Duodenal mucosa (tissue), 2 donors: ENCODE results near the gene RUNDC3A.
"Not testable (repeated sequence)": the region's sequence is repeated elsewhere in the genome, so short reads cannot be mapped to it uniquely, and the experiment has no call there.

Experiments
- H3K27ac ChIP-seq: one replicate; pipeline ENCODE4 v1.7.0; 2013; ENCODE audit warnings: low read depth, low read length
- H3K27me3 ChIP-seq, 2 donors: one replicate each; pipeline ENCODE4 v1.7.0; 2013; ENCODE audit warnings: low read length in 2 of 2, control low read depth in 1 of 2; ENCODE audit not compliant: insufficient read depth in 2 of 2, control insufficient read depth in 1 of 2
- H3K36me3 ChIP-seq, 2 donors: one replicate each; pipeline ENCODE4 v1.7.0; 2013; ENCODE audit warnings: low read length in 2 of 2, control low read depth in 1 of 2; ENCODE audit not compliant: insufficient read depth in 2 of 2, control insufficient read depth in 1 of 2
- H3K4me1 ChIP-seq, 2 donors: one replicate each; pipeline ENCODE4 v1.7.0; 2013; ENCODE audit warnings: low read length in 2 of 2, control low read depth in 1 of 2; ENCODE audit not compliant: insufficient read depth in 2 of 2, control insufficient read depth in 1 of 2
- H3K4me3 ChIP-seq, 2 donors: one replicate each; pipeline ENCODE4 v1.7.0; 2013; ENCODE audit warnings: low read length in 2 of 2, low read depth in 1 of 2
- H3K9ac ChIP-seq, 2 donors: one replicate each; pipeline ENCODE4 v1.7.0; 2013; ENCODE audit warnings: low read length in 2 of 2, low read depth in 1 of 2
- H3K9me3 ChIP-seq, 2 donors: one replicate each; pipeline ENCODE4 v1.7.0; 2013; ENCODE audit warnings: low read length in 2 of 2, control low read depth in 1 of 2; ENCODE audit not compliant: control insufficient read depth in 1 of 2

RUNDC3A gene

DNA sequence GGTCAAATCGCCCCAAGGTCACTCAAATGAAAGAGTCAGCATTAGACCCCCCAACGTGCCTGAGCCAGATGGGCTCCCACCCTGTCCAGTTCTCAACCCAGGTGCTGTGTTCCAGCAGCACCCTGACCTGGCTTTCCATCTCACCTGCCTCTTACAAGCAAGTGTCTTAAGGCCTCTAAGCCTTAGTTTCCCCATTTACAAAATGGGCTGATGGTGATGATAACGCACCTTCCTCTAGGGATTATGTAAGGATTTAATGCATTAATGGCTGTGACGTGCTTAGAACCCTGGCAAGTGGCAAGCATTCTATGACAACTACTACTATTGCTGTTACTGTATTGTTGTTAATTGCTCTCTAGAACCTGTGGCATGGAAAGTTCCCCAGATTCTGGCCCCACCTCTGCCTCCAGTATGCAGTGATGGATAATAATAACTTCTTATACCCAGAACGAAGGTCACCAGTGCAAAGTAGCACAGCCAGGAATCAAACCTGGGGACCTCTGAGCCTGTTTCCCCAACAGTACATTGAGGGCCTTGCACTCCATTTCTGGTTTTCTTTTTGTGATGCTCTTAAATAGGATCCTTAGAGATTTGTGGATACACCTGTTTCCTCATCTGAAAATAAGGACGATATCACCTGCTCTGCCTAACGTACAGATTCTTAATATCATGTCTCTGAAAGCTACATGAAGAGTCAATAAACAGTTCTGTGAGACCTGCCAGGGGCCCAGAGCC, 19.5 kb downstream of the RUNDC3A start:
- Histone ChIP-seq H3K4me3 (no peak overlapping the region), H3K36me3 (no peaks in the 10 kb centered on the region), H3K9me3 (no peaks in the 10 kb centered on the region), H3K4me1 (peaks cover 7 to 11% of the 10 kb centered on the region in 2 donors), H3K27ac (no peak overlapping the region), H3K9ac (no peak overlapping the region), H3K27me3 (no peaks in the 10 kb centered on the region)

DNA sequence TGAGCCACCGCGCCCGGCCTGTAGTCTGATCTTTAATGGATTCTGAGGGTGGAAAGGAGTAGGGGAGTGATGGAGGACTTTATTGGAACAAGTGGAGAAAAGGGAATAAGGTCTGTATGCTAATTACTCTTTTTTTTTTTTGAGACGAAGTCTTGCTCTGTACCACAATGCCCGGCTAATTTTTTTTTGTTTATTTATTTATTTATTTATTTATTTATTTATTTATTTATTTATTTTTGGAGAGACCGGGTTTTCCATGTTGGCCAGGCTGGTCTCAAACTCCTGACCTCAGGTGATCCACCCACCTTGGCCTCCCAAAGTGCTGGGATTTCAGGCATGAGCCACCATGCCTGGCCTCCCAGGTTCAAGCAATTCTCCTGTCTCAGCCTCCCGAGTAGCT, 21.1 kb downstream of the RUNDC3A start:
- not testable (repeated sequence) for H3K9ac ChIP-seq, H3K9me3 ChIP-seq

DNA sequence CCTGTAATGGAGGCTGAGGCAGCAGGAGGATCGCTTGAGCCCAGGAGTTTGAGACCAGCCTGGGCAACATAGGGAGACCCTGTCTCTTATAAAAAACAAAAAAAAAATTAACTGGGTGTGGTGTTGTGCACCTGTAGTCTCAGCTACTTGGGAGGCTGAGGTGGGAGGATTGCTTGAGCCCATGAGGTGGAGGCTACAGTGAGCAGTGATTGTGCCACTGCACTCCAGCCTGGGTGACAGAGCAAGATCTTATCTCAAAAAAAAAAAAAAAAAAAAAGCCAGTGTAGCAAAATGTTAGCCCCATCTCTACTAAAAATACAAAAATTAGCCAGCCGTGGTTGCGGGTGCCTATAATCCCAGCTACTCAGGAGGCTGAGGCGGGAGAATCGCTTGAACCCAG, 21.9 kb downstream of the RUNDC3A start:
- H3K9me3 ChIP-seq, H3K9ac ChIP-seq, H3K4me1 ChIP-seq, H3K27me3 ChIP-seq, H3K4me3 ChIP-seq, H3K36me3 ChIP-seq, H3K27ac ChIP-seq: not testable (repeated sequence)

More for the DNA sequence above, 21.1 kb downstream of the RUNDC3A start:
- H3K4me1 ChIP-seq, H3K27ac ChIP-seq, H3K36me3 ChIP-seq, H3K27me3 ChIP-seq, H3K4me3 ChIP-seq: not testable (repeated sequence)

DNA sequence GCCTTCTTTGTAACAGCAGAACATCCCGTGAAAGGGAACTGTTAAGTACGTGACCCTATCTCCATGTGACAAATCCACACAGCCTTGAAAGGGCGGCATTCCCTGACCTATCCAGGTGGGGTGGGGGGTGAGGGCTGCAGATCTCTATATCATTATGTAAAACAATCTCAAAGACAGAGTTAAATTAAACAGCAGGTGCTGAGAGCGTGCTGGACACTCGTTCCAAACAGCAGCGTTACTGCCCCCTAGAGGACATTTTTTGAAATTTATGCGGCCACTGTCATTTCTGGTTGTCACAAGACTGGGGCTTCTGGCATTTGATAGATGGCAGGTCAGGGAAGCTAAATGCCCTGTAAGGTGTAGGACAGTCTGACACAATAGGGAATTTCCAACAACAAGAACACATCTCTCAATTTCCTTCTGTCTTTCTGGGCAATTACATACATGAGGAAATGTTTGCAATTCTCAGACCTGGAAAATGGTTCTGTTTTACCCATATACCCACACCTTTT, 22.9 kb downstream of the RUNDC3A start:
- Histone ChIP-seq H3K9me3 (no peaks in the 10 kb centered on the region), H3K27ac (no peak overlapping the region), H3K9ac (no peak overlapping the region), H3K27me3 (no peaks in the 10 kb centered on the region), H3K4me1 (peaks cover 0 to 3% of the 10 kb centered on the region in 2 donors), H3K36me3 (no peaks in the 10 kb centered on the region), H3K4me3 (no peak overlapping the region)

DNA sequence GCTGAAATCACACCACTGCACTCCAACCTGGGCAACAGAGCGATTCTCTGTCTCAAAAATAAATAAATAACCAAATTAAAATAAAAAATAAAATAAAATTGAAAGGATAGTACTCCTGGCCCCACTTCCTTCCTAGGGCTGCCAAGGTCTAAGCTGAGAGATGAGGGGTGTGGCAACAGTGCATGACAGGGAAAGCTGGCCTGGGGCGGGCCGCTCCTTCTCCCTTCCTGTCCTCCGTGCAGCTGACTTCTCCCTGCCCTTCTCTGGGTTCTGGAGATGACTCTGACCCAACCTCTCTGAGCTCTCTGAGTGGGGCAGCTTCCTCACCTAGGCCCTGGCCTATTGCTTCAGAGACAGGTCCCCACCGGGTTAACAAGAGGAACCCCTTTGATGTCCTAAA, 25.0 kb downstream of the RUNDC3A start:
- no peaks in the 10 kb centered on the region for H3K9me3 ChIP-seq
- H3K27ac ChIP-seq = no peak overlapping the region
- peaks cover 0 to 3% of the 10 kb centered on the region in 2 donors for H3K4me1 ChIP-seq
- H3K4me3 ChIP-seq = no peak overlapping the region
- no peak overlapping the region for H3K9ac ChIP-seq
- H3K27me3 ChIP-seq = no peaks in the 10 kb centered on the region
- H3K36me3 ChIP-seq = no peaks in the 10 kb centered on the region

DNA sequence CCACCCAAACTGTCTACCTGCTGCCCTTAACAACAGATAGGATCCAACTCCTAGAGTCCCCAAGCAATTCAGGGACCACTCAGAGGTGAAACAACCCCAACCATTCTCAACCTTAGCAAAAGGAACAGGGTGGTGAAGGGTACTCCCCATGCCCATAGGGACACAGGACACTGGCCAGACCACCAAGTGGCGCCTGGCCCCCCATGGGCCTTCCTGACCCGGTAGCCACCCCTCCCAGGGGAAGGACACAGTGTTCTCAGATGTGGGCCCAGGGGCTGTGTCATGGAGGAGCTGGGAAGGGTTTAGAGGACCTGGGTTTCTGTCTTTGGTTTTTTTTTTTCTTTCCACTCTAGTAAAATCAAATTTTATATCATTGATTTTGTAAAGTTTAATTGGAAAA, 25.9 kb downstream of the RUNDC3A start:
- H3K36me3 ChIP-seq = no peaks in the 10 kb centered on the region
- no peak overlapping the region for H3K4me3 ChIP-seq
- no peaks in the 10 kb centered on the region for H3K9me3 ChIP-seq
- no peak overlapping the region for H3K9ac ChIP-seq
- no peaks in the 10 kb centered on the region for H3K27me3 ChIP-seq
- H3K4me1 ChIP-seq = peaks cover 0 to 3% of the 10 kb centered on the region in 2 donors
- H3K27ac ChIP-seq = no peak overlapping the region

DNA sequence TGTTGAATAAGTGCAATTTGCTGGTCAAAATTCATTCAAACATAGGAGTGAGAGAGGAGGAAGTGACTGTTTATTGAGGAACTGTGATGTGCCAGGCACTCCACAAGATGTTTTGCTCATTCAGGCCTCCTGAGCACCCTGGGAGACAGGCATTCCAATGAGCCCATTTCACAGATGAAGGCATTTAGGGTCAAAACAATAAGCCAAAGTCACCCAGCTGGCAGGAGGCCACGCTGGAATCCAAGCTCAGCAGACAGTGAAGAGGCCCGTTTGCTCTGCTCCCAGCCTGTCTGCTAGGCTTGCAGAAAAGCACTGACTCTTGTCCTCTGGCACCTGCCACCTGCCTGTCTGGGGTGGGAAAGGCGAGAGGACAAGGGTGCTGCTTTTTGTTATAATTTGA, 26.3 kb downstream of the RUNDC3A start:
- H3K4me1 ChIP-seq = peaks cover 0 to 3% of the 10 kb centered on the region in 2 donors
- no peak overlapping the region for H3K9ac ChIP-seq
- no peaks in the 10 kb centered on the region for H3K36me3 ChIP-seq
- no peaks in the 10 kb centered on the region for H3K9me3 ChIP-seq
- no peak overlapping the region for H3K4me3 ChIP-seq
- no peaks in the 10 kb centered on the region for H3K27me3 ChIP-seq
- H3K27ac ChIP-seq = no peak overlapping the region

DNA sequence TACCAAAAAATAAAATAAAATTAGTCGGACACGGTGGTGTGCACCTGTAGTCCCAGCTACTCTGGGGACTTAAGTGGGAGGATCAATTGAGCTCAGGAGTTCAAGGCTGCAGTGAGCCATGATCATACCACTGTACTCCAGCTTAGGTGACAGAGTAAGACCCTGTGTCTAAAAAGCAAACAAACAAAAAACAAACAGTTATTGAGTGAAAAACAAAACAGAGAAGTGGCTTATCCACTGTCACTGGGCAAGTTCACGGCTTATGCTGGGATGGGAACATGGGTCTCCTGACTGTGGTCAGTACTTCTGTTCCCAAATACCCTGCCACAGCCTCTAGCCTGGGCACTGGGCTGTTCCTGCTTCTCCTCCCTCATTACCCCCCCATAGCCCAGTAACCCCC, 27.2 kb downstream of the RUNDC3A start:
- H3K36me3 ChIP-seq = no peaks in the 10 kb centered on the region
- H3K4me1 ChIP-seq = peaks cover 0 to 3% of the 10 kb centered on the region in 2 donors
- no peaks in the 10 kb centered on the region for H3K27me3 ChIP-seq

DNA sequence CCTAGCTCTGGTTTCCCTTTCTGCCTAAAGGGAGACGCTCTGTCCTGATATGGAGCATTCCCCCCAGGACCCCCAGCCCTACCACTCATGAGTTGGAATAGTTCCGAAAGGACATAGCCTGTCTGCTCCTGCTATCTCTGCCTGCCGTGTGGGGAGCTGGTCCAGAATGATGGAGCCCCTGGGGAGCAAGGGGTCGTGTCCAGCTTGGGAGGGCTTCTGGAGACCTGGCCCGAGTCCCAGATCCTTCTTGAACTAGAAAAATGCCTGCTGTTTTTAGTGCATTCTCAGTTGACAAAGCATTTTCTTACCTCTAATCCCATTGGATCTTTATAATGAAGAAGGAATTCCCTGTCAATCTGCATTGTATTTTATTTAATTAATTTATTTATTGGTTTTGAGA, 27.6 kb downstream of the RUNDC3A start:
- Histone ChIP-seq H3K36me3 (no peaks in the 10 kb centered on the region), H3K27me3 (no peaks in the 10 kb centered on the region), H3K4me3 (no peak overlapping the region), H3K9me3 (no peaks in the 10 kb centered on the region), H3K4me1 (peaks cover 0 to 2% of the 10 kb centered on the region in 2 donors), H3K9ac (no peak overlapping the region), H3K27ac (no peak overlapping the region)

More for the DNA sequence above, 27.2 kb downstream of the RUNDC3A start:
- no peaks in the 10 kb centered on the region for H3K9me3 ChIP-seq
- H3K27ac ChIP-seq = no peak overlapping the region
- H3K9ac ChIP-seq = no peak overlapping the region
- no peak overlapping the region for H3K4me3 ChIP-seq

DNA sequence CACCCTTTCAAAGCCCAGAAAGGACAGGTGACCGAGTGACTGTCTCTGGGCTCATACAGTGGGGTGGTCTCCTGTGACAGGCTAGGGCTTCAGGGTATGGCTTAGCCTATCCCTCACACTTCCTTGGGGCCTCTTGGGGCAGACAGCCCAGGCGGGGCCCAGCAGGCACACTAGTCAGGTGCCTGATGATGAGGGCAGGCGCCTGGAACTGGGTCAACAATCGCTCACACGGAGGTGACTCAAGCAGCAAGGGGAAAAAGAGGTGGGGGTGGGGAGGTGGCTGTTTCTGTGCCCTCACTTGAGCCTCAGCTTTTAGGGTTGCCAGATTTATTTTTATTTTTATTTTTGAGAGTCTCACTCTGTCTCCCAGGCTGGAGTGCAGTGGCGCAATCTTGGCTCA, 30.3 kb downstream of the RUNDC3A start:
- no peaks in the 10 kb centered on the region for H3K4me1 ChIP-seq
- no peaks in the 10 kb centered on the region for H3K9me3 ChIP-seq
- H3K36me3 ChIP-seq = no peaks in the 10 kb centered on the region
- no peak overlapping the region for H3K4me3 ChIP-seq
- H3K27ac ChIP-seq = no peak overlapping the region
- H3K27me3 ChIP-seq = no peaks in the 10 kb centered on the region
- H3K9ac ChIP-seq = no peak overlapping the region
